Adrenal gland (tissue), 5 donors: Measurements from ENCODE around the gene FHIT.

Experiments
- POLR2A ChIP-seq, 2 donors: fragments of 450-650 bp; IDR thresholded peaks; one replicate each; pipeline ENCODE4 v1.6.1; 2017; ENCODE audit warnings: antibody characterized with exemption in 2 of 2, mild to moderate bottlenecking in 2 of 2, moderate library complexity in 1 of 2
- TF ChIP-seq, protein P1 (sequence below), 6 experiments: fragments of 450-650 bp in 4 of 6; fragments of 200-600 bp in 2 of 6; sonication (generic) in 1 of 6; IDR thresholded peaks; 1 replicate in 5 of 6; 2 replicates in 1 of 6; pipeline versions ENCODE4 v1.5.1 to v1.8.0; 2016 to 2021; ENCODE audit warnings: antibody characterized with exemption in 6 of 6, mild to moderate bottlenecking in 2 of 6, moderate library complexity in 1 of 6
- donor health status: DM: no; HTN: no; CAD: no.

GRCh38 chr3:61158667-61159066, 92.6 kb downstream of the FHIT start:
- TF ChIP-seq, protein P1, sequence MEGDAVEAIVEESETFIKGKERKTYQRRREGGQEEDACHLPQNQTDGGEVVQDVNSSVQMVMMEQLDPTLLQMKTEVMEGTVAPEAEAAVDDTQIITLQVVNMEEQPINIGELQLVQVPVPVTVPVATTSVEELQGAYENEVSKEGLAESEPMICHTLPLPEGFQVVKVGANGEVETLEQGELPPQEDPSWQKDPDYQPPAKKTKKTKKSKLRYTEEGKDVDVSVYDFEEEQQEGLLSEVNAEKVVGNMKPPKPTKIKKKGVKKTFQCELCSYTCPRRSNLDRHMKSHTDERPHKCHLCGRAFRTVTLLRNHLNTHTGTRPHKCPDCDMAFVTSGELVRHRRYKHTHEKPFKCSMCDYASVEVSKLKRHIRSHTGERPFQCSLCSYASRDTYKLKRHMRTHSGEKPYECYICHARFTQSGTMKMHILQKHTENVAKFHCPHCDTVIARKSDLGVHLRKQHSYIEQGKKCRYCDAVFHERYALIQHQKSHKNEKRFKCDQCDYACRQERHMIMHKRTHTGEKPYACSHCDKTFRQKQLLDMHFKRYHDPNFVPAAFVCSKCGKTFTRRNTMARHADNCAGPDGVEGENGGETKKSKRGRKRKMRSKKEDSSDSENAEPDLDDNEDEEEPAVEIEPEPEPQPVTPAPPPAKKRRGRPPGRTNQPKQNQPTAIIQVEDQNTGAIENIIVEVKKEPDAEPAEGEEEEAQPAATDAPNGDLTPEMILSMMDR (IDR thresholded peaks at IDR 0.05): no peak
- no peak for TF ChIP-seq POLR2A (IDR thresholded peaks at IDR 0.05)
